Heart left ventricle (tissue), 13 donors: ENCODE measurements around the gene CETP.

ENCODE experiments used
- POLR2A ChIP-seq, 2 donors: fragments of 450-650 bp; IDR thresholded peaks; one replicate each; pipeline ENCODE4 v1.6.1; 2017; ENCODE audit warnings: antibody characterized with exemption in 2 of 2, mild to moderate bottlenecking in 2 of 2, moderate library complexity in 2 of 2
- TF ChIP-seq, protein P1 (sequence below), 12 donors: fragments of 200-600 bp; sonication (generic) in 4 of 12; IDR thresholded peaks; one replicate each; pipeline versions ENCODE4 v1.5.0 to v1.8.0; 2018 to 2022; ENCODE audit warnings: antibody characterized with exemption in 12 of 12, mild to moderate bottlenecking in 5 of 12
- donor health status: ischemic (EF 13 %, LVEDD 7.1; RV severe dilation, severe dysfunction).
- donor health status: DM: no; HTN: yes; CAD: no.
- donor health status: DM: no; HTN: no; CAD: no.
- donor health status: ischemic (EF 25% LVEDD 6.9; RV normal size, moderate dysfunction).
- donor health status: ischemic (EF 25% LVEDD 5.7; RV mildly dilated, moderate dysfunction).
- donor health status: ischemic (EF 35%, LVEDD 5.7; RV mildly dilated, moderate dysfunction).
- donor health status: nonischemic (EF 11% LVEDD 7.7; RV severe dilation, severe dysfunction).
- donor health status: DM: yes; HTN: yes; CAD: no.
- donor health status: PGD.
- donor health status: ischemic (EF 29% LVEDD 5.4; RV normal size, mild dysfunction).
- donor health status: nonischemic (EF 23%, LVEDD 6.1; RV moderate dilation, normal function).

DNA sequence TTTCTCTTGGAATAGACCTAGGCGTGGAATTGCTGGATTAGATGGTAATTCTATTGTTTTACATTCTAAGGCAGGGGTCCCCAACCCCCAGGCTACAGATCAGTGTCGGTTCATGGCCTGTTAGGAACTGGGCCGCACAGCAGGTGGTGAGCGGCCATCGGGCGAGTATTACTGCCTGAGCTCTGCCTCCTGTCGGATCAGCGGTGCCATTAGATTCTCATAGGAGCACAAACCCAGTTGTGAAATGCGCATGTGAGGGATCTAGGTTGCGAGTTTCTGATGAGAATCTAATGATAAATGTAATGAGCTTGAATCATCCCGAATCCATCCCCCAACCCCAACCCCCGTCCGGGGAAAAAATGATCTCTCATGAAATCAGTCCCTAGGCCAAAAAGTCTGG is 50.6 kb downstream of the CETP start:
- TF ChIP-seq, protein P1, sequence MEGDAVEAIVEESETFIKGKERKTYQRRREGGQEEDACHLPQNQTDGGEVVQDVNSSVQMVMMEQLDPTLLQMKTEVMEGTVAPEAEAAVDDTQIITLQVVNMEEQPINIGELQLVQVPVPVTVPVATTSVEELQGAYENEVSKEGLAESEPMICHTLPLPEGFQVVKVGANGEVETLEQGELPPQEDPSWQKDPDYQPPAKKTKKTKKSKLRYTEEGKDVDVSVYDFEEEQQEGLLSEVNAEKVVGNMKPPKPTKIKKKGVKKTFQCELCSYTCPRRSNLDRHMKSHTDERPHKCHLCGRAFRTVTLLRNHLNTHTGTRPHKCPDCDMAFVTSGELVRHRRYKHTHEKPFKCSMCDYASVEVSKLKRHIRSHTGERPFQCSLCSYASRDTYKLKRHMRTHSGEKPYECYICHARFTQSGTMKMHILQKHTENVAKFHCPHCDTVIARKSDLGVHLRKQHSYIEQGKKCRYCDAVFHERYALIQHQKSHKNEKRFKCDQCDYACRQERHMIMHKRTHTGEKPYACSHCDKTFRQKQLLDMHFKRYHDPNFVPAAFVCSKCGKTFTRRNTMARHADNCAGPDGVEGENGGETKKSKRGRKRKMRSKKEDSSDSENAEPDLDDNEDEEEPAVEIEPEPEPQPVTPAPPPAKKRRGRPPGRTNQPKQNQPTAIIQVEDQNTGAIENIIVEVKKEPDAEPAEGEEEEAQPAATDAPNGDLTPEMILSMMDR (IDR thresholded peaks at IDR 0.05): no peak
- no peak for TF ChIP-seq POLR2A (IDR thresholded peaks at IDR 0.05)
